ENCODE data around the gene KIF5C. TPM values are rescaled to one million over a fixed set of nuclear protein-coding genes. Genes with fewer than 3 reads are reported as not detected.
"Not testable (repeated sequence)": the region's sequence is repeated elsewhere in the genome, so short reads cannot be mapped to it uniquely, and the experiment has no call there.

KIF5C gene
- total RNA-seq, 1 experiment from 2014 or later, result 0.11 TPM

DNA sequence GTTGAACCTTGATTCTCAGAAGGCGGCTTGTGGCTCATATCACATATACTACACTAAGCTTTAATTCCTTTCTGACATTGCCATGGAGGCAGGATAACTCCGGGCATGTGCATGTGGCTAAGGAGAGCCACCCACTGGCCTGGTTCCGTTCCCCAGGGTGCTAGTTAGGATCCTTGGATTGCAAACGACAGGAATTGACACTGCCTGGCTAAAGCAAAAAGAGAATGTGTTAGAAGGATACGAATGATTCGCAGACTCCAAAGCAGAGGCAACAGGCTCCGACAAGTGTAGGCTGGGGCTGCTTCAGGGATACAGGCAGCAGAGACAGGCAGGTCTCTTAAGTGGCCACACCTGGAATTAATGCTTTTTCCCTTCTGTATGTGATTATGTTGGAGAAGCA, 92.0 kb downstream of the KIF5C start:
- H3K9me3 ChIP-seq (replicated peaks), result no peaks in the 10 kb centered on the region

DNA sequence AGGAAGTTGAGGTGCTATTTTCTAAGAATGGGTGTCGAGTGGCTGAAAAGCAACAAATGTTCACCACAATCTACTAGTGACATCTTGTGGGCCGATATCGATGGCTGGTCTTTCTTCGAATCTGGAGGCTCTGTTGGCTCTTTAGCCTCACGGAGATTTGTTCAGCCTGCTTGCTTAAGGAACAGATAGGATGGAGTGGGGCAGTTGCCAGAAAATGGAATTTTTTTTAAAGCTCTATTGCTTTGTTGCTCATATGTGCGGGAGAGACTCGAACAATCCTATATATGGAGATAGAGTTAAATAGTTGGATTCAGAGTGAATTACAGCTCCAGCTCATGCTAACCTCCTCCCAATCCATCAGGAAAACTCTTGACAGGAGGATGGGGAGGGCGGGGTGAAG, 92.6 kb downstream of the KIF5C start:
- H3K4me1 ChIP-seq (replicated peaks), result no peaks in the 10 kb centered on the region
- DNase-seq (ENCODE audit: low read depth in 1 of 2, low spot score in 2 of 2), result no peak
- no peak overlapping the region for H3K4me3 ChIP-seq
- no peaks in the 10 kb centered on the region for H3K9me3 ChIP-seq (replicated peaks)
- H3K36me3 ChIP-seq, result no peaks in the 10 kb centered on the region
- peaks cover 9% of the 10 kb centered on the region for H3K27me3 ChIP-seq (replicated peaks)
- no peak overlapping the region for H3K27ac ChIP-seq

More for the DNA sequence above, 92.0 kb downstream of the KIF5C start:
- Histone ChIP-seq H3K4me3 (no peak overlapping the region), H3K27me3 (replicated peaks) (peaks cover 9% of the 10 kb centered on the region), H3K4me1 (replicated peaks) (no peaks in the 10 kb centered on the region), H3K27ac (no peak overlapping the region), H3K36me3 (no peaks in the 10 kb centered on the region)
- DNase-seq (ENCODE audit: low read depth in 1 of 2, low spot score in 2 of 2), result no peak

DNA sequence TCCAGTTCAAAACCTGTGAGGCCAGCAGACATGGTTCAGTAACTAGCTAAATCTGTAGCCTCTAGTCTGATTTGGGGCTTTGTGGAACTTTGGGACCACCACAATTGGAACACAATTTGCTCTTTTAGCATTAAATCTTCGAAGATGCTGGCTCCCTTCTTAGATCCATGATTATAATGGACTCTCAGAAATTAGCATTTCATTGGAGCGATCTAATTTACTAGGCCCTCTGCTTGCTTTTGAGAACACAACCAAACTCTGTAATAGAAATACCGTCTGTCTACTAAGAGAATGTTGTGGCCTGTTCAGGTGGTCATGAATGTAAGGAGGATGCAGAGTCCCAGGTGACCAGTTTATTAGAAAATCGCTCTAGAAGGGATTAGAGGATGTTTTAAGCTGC, 93.3 kb downstream of the KIF5C start:
- Histone ChIP-seq H3K4me1 (replicated peaks) (no peaks in the 10 kb centered on the region), H3K4me3 (no peak overlapping the region), H3K9me3 (replicated peaks) (no peaks in the 10 kb centered on the region), H3K27ac (no peak overlapping the region), H3K27me3 (replicated peaks) (peaks cover 9% of the 10 kb centered on the region), H3K36me3 (no peaks in the 10 kb centered on the region)
- no peak for DNase-seq (ENCODE audit: low read depth in 1 of 2, low spot score in 2 of 2)

DNA sequence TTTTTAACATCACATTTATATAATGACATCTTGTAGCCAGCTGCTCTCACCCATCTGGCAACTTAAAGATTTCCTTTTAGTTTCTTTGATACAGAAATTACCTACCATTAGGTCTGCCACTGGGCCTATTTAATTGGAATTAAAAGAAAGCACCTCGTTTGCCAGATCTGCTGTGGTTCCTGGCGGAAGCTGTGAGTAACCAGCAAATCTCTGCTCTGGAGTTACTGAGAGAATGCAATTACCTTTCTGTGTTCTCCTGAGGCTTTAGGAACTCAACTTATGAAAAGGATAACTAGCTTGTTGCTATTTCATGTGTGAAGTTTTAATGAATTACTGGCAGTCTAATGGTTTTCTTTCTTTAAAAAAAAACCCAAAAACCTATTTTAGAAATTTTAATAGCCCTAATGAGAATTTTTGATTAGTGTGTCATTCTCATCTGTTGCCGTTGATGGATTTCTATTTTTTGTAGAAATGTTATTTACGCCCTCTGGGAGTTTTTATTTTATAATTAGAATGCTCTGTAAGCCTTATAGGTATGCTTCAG, 93.8 kb downstream of the KIF5C start:
- Histone ChIP-seq H3K27ac (no peak overlapping the region), H3K4me3 (no peak overlapping the region), H3K4me1 (replicated peaks) (no peaks in the 10 kb centered on the region), H3K9me3 (replicated peaks) (no peaks in the 10 kb centered on the region), H3K27me3 (replicated peaks) (peaks cover 9% of the 10 kb centered on the region), H3K36me3 (no peaks in the 10 kb centered on the region)
- no peak for DNase-seq (ENCODE audit: low read depth in 1 of 2, low spot score in 2 of 2)

DNA sequence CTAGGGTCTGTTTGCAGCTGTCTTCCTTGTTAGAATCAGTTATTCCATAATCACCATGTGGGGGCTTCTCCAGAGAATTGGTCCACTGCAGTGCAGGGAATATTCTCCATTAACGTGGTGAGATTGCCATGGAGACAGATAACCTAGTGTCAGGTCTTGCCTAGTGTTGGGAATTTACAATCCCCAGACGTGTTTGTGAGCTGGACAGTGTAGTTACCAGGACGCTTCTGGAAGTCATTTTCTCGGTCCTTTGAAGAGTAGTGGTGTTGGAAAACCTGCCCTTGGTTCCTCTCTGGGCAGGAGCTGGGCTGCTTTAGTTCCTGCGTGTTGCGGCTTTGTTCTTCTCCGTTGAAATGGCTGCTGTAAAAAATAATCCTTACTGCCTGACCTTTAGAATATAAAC, 94.6 kb downstream of the KIF5C start:
- no peaks in the 10 kb centered on the region for H3K36me3 ChIP-seq
- no peak overlapping the region for H3K4me3 ChIP-seq
- H3K27ac ChIP-seq, result no peak overlapping the region
- DNase-seq (ENCODE audit: low read depth in 1 of 2, low spot score in 2 of 2), result no peak
- H3K4me1 ChIP-seq (replicated peaks), result no peaks in the 10 kb centered on the region
- no peaks in the 10 kb centered on the region for H3K9me3 ChIP-seq (replicated peaks)
- H3K27me3 ChIP-seq (replicated peaks), result peaks cover 12% of the 10 kb centered on the region

DNA sequence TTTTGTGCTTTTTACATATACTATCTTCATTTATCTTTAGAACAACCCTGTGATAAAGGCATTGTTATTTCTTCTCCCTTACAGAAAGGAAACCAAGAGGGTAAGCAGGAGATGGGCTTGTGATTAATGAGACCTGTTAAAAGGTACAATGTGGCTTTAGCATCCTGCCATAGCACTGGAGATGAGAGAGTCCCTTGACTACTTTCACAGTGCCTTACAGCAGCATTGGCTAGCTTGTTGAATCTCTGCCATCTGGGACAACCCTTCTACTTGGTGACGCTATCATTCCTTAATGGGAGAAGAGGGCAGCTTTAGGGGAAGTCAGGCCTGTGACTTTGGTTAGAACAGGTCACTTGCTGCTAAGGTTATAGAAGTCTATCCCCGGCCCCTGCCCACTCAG, 95.4 kb downstream of the KIF5C start:
- Histone ChIP-seq H3K4me3 (no peak overlapping the region), H3K36me3 (no peaks in the 10 kb centered on the region), H3K4me1 (replicated peaks) (no peaks in the 10 kb centered on the region), H3K9me3 (replicated peaks) (no peaks in the 10 kb centered on the region), H3K27ac (no peak overlapping the region), H3K27me3 (replicated peaks) (peaks cover 12% of the 10 kb centered on the region)
- DNase-seq (ENCODE audit: low read depth in 1 of 2, low spot score in 2 of 2), result no peak

DNA sequence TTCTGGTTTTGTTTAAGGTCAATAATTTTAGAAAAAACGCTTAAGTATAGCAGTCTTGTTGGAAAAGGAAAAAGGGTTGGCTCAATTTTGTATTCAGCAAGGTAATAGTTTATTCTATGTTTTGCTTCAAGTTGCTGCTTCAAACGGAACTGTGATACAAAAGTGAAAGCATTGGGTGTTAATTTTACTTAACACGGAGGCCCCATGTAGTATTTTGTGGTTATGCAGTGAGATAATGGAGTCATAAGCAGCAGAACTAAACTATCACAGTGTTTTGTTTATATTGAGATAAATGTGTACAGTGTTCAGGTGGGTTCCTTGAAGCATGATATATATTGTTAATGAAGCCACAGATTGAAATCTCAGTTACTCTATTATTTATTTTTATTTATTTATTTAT, 96.5 kb downstream of the KIF5C start:
- Histone ChIP-seq H3K27me3 (replicated peaks) (peaks cover 12% of the 10 kb centered on the region), H3K4me3 (no peak overlapping the region), H3K9me3 (replicated peaks) (no peaks in the 10 kb centered on the region), H3K27ac (no peak overlapping the region), H3K4me1 (replicated peaks) (no peaks in the 10 kb centered on the region), H3K36me3 (no peaks in the 10 kb centered on the region)
- no peak for DNase-seq (ENCODE audit: low read depth in 1 of 2, low spot score in 2 of 2)

DNA sequence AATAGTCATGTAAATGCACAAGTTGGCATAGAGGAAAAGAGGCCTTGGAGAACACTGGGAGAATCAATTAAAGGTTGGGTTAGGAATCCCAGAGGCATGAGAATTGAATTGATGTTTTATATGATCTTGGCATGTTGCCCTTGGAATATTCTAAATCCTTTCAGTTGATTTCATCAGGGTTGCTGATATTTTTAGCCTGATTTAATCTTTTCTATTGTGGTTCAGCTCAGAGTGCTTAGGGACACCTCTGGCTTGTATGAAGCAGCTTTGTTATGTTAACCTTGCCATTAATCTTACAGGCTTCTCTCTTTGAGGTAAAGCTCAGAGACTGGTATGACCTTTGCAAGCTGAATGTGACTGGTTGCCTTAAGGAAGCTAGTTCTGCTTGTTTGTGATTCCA, 99.1 kb downstream of the KIF5C start:
- no peak overlapping the region for H3K4me3 ChIP-seq
- H3K27ac ChIP-seq, result no peak overlapping the region
- no peaks in the 10 kb centered on the region for H3K36me3 ChIP-seq
- no peaks in the 10 kb centered on the region for H3K4me1 ChIP-seq (replicated peaks)
- no peaks in the 10 kb centered on the region for H3K9me3 ChIP-seq (replicated peaks)
- peaks cover 12% of the 10 kb centered on the region for H3K27me3 ChIP-seq (replicated peaks)
- no peak for DNase-seq (ENCODE audit: low read depth in 1 of 2, low spot score in 2 of 2)

DNA sequence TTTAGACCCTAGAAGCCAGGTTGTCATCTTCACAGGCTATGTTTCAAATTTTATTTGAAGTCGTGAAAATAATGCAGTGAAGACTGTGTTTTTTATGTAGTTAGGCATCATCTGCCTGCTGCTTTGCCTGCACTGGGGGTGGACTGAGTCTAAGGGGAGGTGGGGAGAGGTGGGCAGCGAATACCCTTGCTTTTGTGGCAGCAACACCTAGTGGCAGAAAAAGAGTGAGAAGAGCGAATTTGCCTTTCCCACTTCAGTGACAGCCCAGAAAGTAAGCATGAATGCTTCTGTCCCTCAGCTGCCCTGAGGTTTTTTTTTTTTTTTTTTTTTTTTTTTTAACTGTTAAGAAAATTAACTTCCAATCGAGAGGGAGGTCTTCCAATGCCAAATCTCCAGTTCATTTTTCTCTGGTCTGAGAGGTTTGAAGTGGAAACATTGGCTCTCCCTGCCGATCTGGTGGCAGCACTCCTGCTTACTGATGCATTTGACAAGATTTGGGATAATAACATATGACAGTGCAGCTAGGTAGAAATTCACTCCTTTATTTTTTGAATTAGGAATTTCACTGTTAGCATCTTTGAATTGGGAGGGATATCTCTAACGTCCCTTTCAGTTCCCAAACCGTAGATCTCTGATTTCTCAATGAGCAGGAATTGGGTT, 103.1 kb downstream of the KIF5C start:
- no peak overlapping the region for H3K27ac ChIP-seq
- no peak for DNase-seq (ENCODE audit: low read depth in 1 of 2, low spot score in 2 of 2)
- 0 out of 2 replicates have a peak, but pooled peaks cover 3% of the 10 kb centered on the region for H3K27me3 ChIP-seq (replicated peaks)
- no peaks in the 10 kb centered on the region for H3K9me3 ChIP-seq (replicated peaks)
- no peaks in the 10 kb centered on the region for H3K4me1 ChIP-seq (replicated peaks)
- H3K36me3 ChIP-seq, result no peaks in the 10 kb centered on the region
- no peak overlapping the region for H3K4me3 ChIP-seq

DNA sequence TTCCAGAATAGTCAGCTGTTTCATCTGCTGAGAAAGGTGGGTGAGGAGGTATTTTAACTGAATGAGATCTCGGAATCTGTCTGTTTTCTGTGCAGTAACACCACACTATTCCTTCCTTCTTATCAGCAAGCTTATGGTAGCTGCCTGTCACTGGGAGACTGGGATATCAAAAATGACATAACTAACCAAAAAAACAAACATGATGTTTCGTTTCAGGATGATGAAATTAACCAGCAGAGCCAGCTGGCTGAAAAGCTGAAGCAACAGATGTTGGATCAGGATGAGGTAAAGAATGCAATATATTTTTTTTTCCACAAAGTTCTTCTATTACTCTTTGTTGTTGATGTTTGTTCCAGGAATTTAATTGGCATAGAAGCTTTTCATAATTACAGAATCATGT, 103.7 kb downstream of the KIF5C start:
- Histone ChIP-seq H3K36me3 (no peaks in the 10 kb centered on the region), H3K27ac (no peak overlapping the region), H3K4me3 (no peak overlapping the region), H3K27me3 (replicated peaks) (0 out of 2 replicates have a peak, but pooled peaks cover 3% of the 10 kb centered on the region), H3K9me3 (replicated peaks) (no peaks in the 10 kb centered on the region), H3K4me1 (replicated peaks) (no peaks in the 10 kb centered on the region)
- DNase-seq (ENCODE audit: low read depth in 1 of 2, low spot score in 2 of 2), result no peak

DNA sequence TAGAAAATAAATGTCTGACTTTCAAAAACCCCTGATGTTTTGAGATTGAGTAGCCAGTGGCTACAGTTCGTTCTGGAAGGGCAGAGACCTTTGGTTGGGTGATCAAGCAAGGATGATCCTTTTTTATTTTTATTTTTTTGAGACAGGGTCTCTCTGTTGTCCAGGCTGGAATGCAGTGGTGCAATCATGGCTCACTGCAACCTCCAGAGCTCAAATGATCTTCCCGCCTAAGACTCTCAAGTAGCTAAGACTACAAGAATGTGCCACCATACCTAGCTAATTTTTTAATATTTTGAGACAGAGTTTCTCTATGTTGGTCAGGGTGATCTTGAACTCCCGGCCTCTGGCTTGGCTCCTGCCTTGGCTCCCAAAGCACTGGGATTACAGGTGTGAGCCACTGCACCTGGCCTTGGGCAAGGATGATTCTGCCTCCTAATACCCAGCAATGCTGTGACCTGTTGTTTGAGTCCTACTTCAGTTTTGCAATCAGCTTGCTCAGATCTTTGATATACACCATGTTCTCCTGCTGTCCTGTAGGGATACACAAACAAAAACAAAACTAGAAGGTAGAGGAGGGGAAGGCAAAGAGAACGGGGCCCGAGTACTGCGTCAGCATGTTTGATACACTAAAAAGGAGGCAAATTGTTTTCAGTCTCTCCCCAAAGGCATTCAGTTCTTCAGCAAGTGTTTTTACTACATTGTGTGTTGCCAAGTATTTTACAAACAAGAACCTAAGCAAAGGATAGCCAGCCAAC, 104.3 kb downstream of the KIF5C start:
- no peaks in the 10 kb centered on the region for H3K36me3 ChIP-seq
- H3K27ac ChIP-seq, result no peak overlapping the region
- H3K4me3 ChIP-seq, result no peak overlapping the region
- no peak for DNase-seq (ENCODE audit: low read depth in 1 of 2, low spot score in 2 of 2)
- peaks cover 1% of the 10 kb centered on the region; the same call in 1 of the 2 replicates for H3K27me3 ChIP-seq (replicated peaks)
- no peaks in the 10 kb centered on the region for H3K4me1 ChIP-seq (replicated peaks)
- H3K9me3 ChIP-seq (replicated peaks), result no peaks in the 10 kb centered on the region

DNA sequence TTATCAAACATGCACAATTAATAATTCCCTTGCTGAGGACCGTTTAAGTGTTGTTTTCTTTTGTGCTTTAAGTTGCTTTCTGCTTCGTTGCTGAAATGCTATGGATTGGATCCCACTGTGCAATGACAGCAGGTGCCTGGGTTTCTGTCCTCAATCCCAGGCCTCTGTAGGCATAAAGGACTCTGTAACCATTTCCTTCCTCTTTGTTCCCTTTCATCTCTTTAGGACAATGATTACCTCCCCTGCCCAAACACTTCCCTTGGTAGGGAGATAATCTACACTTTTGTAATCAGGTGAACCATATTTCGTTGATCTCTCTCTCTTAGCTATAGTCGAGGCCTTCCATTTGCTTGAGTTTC, 104.9 kb downstream of the KIF5C start:
- H3K27ac ChIP-seq, result no peak overlapping the region
- H3K4me1 ChIP-seq (replicated peaks), result no peaks in the 10 kb centered on the region
- H3K4me3 ChIP-seq, result no peak overlapping the region
- no peak for DNase-seq (ENCODE audit: low read depth in 1 of 2, low spot score in 2 of 2)
- H3K36me3 ChIP-seq, result no peaks in the 10 kb centered on the region
- no peaks in the 10 kb centered on the region; the same call in 1 of the 2 replicates for H3K27me3 ChIP-seq (replicated peaks)
- H3K9me3 ChIP-seq (replicated peaks), result no peaks in the 10 kb centered on the region

DNA sequence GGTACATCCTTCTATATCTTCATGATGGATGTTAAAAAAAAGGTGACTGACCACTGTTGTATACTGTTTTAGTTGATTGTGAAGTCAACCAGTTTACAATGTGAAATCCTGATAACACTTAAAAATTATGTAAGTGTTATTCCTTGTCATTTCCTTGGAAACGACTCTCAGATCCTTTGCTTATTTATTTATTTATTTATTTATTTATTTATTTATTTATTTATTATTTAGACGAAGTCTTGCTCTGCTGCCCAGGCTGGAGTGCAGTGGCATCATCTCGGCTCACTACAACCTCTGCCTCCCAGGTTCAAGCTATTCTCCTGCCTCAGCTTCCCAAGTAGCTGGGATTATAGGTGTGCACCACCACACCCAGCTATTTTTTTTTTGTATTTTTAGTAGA, 105.5 kb downstream of the KIF5C start:
- H3K36me3 ChIP-seq; H3K27me3 ChIP-seq (replicated peaks); H3K9me3 ChIP-seq (replicated peaks); H3K4me3 ChIP-seq; H3K4me1 ChIP-seq (replicated peaks); DNase-seq (ENCODE audit: low read depth in 1 of 2, low spot score in 2 of 2); H3K27ac ChIP-seq: not testable (repeated sequence)

DNA sequence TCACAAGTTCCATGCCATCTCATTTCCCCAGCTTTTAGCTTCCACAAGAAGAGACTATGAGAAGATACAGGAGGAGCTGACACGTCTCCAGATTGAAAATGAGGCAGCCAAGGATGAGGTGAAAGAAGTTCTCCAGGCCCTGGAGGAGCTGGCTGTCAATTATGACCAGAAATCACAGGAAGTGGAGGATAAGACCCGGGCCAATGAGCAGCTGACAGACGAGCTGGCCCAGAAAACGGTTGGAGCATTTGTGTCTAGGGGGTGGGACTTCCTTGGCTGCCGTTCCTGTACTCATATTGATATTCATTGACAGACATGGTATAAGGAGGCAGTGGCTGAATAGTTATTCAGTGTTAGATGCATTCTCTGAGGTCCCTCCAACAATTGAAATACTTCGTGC, 106.3 kb downstream of the KIF5C start:
- Histone ChIP-seq H3K4me1 (replicated peaks) (no peaks in the 10 kb centered on the region), H3K27me3 (replicated peaks) (no peaks in the 10 kb centered on the region; the same call in 1 of the 2 replicates), H3K27ac (no peak overlapping the region), H3K36me3 (no peaks in the 10 kb centered on the region), H3K9me3 (replicated peaks) (no peaks in the 10 kb centered on the region), H3K4me3 (no peak overlapping the region)
- no peak for DNase-seq (ENCODE audit: low read depth in 1 of 2, low spot score in 2 of 2)

Data from SJSA1 (cell line).